ENCODE data around the gene ACYP1.

ACYP1 gene

DNA sequence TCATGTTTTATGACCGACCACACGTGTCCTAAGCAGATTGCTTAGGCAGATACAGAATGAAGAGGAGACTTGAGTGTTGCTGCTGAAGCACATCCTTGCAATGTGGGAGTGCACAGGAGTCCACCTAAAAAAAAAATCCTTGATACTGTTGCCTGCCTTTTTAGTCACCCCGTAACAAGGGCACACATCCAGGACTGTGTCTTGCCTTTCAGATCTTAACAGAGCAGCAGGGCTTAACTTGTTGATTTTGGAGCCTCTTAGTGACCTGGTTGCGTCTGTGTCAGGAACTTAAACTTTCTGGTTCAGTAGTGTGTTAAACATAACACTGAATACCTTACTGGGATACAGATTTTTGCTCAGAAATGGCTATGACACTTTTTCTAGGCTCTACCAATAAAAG lies 54.6 kb downstream of the ACYP1 start:
- H3K9ac ChIP-seq (ENCODE audit: low read depth, low read length) = no peak overlapping the region
- peaks cover 10% of the 10 kb centered on the region; the same call in 1 of the 2 replicates for H3K4me1 ChIP-seq (ENCODE audit: insufficient read depth, low read length)
- H3K9me3 ChIP-seq (ENCODE audit: control insufficient read depth, insufficient read depth, low read length) = no peaks in the 10 kb centered on the region
- H3K36me3 ChIP-seq (ENCODE audit: insufficient read depth, low read length) = peaks cover 31% of the 10 kb centered on the region

DNA sequence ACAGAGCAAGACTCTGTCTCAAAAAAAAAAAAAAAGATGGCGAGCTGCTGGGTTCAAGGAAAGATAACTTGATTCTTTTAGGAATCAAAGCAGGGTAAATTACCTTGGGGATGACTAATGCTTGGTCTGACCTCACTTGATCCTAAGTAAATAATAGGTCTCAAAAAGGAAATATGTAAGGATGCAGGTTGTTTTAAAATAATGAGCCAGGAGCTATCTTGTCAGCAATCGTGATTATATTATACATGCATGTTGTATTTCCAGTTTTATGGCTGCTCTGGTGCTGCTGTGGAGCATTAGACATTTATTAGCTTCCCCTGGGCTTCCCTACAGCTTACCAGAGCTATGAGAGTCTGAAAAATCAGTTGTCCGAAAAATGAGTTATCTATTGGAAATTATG lies 58.5 kb downstream of the ACYP1 start:
- Histone ChIP-seq H3K9me3 (ENCODE audit: control insufficient read depth, insufficient read depth, low read length) (no peaks in the 10 kb centered on the region), H3K36me3 (ENCODE audit: insufficient read depth, low read length) (peaks cover 27% of the 10 kb centered on the region), H3K4me1 (ENCODE audit: insufficient read depth, low read length) (no peaks in the 10 kb centered on the region), H3K9ac (ENCODE audit: low read depth, low read length) (no peak overlapping the region)

DNA sequence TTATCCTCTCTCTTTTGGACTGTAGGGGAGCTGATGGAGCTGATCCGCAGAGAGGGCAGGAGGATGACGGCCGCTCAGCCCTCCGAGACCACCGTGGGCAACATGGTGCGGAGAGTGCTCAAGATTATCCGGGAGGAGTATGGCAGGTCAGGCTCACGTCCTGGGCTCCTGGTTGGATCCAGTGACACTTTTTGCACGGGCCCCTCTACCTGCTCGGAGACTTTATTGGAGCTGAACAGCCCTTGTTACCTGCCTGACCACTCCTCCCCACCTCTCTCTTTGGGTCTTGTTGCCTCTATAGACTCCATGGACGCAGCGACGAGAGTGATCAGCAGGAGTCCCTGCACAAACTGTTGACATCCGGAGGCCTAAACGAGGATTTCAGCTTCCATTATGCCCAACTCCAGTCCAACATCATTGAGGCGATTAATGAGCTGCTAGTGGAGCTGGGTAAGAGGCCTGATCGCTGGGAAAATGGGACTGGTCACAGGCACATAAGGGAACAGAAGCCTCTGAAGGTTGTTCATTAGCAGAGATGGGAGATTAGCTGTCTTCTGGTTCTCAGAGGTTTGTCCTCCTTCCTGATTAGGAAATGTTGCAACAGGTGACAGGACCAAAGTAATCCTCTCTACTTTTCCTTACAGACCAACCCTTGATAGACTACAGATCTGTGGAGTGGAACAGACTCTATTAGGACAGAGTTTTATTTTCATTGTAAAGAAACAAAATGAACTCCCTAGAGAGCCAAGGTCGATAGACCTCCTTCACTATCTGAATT lies 60.4 kb downstream of the ACYP1 start:
- Histone ChIP-seq H3K9me3 (ENCODE audit: control insufficient read depth, insufficient read depth, low read length) (no peaks in the 10 kb centered on the region), H3K36me3 (ENCODE audit: insufficient read depth, low read length) (peaks cover 23% of the 10 kb centered on the region), H3K9ac (ENCODE audit: low read depth, low read length) (peak overlapping the region; percentile 85), H3K4me1 (ENCODE audit: insufficient read depth, low read length) (no peaks in the 10 kb centered on the region)
